B cell (primary cell): ENCODE measurements around the gene ORAI2. TPM values are rescaled to one million over a fixed set of nuclear protein-coding genes. Genes with fewer than 3 reads are reported as not detected.
"Not testable (repeated sequence)": the region's sequence is repeated elsewhere in the genome, so short reads cannot be mapped to it uniquely, and the experiment has no call there.

Experiments used
- ATAC-seq: fragments of 200-7000 bp; cut with Tn5 transposase; one replicate; pipeline ENCODE4 v1.10.0; 2021; ENCODE audit warnings: low read depth, mild to moderate bottlenecking, moderate number of reproducible peaks, moderate library complexity
- CTCF ChIA-PET: fragments of 350-600 bp; sonication (Branson Sonifier 250); formaldehyde crosslinking; loops from one replicate; lab custom pipeline; 2021; ENCODE audit warnings: antibody characterized with exemption, inconsistent platforms; lab: Charles Lee
- POLR2A ChIA-PET: fragments of 350-600 bp; sonication (Branson Sonifier 250); formaldehyde crosslinking; loops from one replicate; lab custom pipeline; 2021; ENCODE audit warnings: antibody characterized with exemption; lab: Charles Lee
- DNase-seq: peaks from one replicate; pipeline ENCODE4 v3.0.0; 2013
- H2AFZ ChIP-seq: 2 replicates; pipeline ENCODE4 v1.6.1; 2012; ENCODE audit warnings: mild to moderate bottlenecking, low read depth, low read length; ENCODE audit not compliant: insufficient read depth, poor library complexity, severe bottlenecking
- H3K27ac ChIP-seq, 2 donors: 1 replicate in 1 of 2; 2 replicates in 1 of 2; pipeline ENCODE4 v1.5.1; 2012 to 2013; ENCODE audit warnings: low read length in 2 of 2, mild to moderate bottlenecking in 2 of 2, moderate library complexity in 1 of 2
- H3K27me3 ChIP-seq, 4 experiments: fragments of 200-600 bp in 1 of 4; sonication (generic) in 1 of 4; replicated peaks in 1 of 4; 1 replicate in 2 of 4; 2 replicates in 2 of 4; pipeline versions ENCODE4 v1.6.1 to v1.7.0; 2013 to 2016; ENCODE audit warnings: low read length in 3 of 4, mild to moderate bottlenecking in 2 of 4, mixed read lengths in 1 of 4, moderate library complexity in 1 of 4; ENCODE audit not compliant: insufficient read depth in 4 of 4, control insufficient read depth in 3 of 4; ENCODE audit errors: control extremely low read depth in 1 of 4
- H3K36me3 ChIP-seq, 2 experiments: replicated peaks in 1 of 2; 1 replicate in 1 of 2; 2 replicates in 1 of 2; pipeline versions ENCODE4 v1.6.1 to v1.7.1; 2013; ENCODE audit warnings: low read length in 1 of 2; ENCODE audit not compliant: insufficient read depth in 2 of 2, control insufficient read depth in 1 of 2; ENCODE audit errors: control extremely low read depth in 1 of 2, extremely low read depth in 1 of 2
- H3K4me1 ChIP-seq, 2 donors: fragments of 200-600 bp in 1 of 2; sonication (generic) in 1 of 2; 1 replicate in 1 of 2; 2 replicates in 1 of 2; pipeline versions ENCODE4 v1.5.1 to v1.6.1; 2013 to 2017; ENCODE audit warnings: low read length in 2 of 2; ENCODE audit not compliant: control insufficient read depth in 2 of 2, insufficient read depth in 2 of 2
- H3K4me2 ChIP-seq: replicated peaks from 2 replicates; pipeline ENCODE3; 2012; ENCODE audit warnings: mild to moderate bottlenecking, low read depth, low read length; ENCODE audit not compliant: poor library complexity, severe bottlenecking
- H3K4me3 ChIP-seq, 5 experiments: fragments of 200-600 bp in 1 of 5; sonication (generic) in 1 of 5; 1 replicate in 3 of 5; 2 replicates in 2 of 5; pipeline versions ENCODE4 v1.5.1 to v1.7.0; 2011 to 2016; ENCODE audit warnings: low read length in 4 of 5, mild to moderate bottlenecking in 4 of 5, low read depth in 2 of 5, control low read depth in 1 of 5, moderate library complexity in 1 of 5; ENCODE audit not compliant: insufficient read depth in 1 of 5; ENCODE audit errors: control extremely low read depth in 1 of 5, extremely low read depth in 1 of 5
- H3K79me2 ChIP-seq: fragments of 200-600 bp; sonication (generic); one replicate; pipeline ENCODE4 v1.6.0; 2016; ENCODE audit warnings: low read length; ENCODE audit not compliant: control insufficient read depth, insufficient read depth
- H3K9ac ChIP-seq: fragments of 200-600 bp; sonication (generic); 2 replicates; pipeline ENCODE4 v1.6.1; 2017; ENCODE audit warnings: mild to moderate bottlenecking, low read length, moderate library complexity
- H3K9me3 ChIP-seq, 3 donors: one replicate each; pipeline versions ENCODE4 v1.6.1 to v1.7.1; 2013; ENCODE audit warnings: low read length in 2 of 3; ENCODE audit not compliant: control insufficient read depth in 2 of 3, insufficient read depth in 1 of 3; ENCODE audit errors: control extremely low read depth in 1 of 3
- H4K20me1 ChIP-seq: 2 replicates; pipeline ENCODE4 v1.6.0; 2012; ENCODE audit warnings: mild to moderate bottlenecking, low read length; ENCODE audit not compliant: insufficient read depth, control insufficient read depth, poor library complexity, severe bottlenecking
- H3K27ac Mint-ChIP-seq: one replicate; pipeline ENCODE4 v1.8.0; 2021; ENCODE audit warnings: mixed read lengths
- H3K27me3 Mint-ChIP-seq: one replicate; pipeline ENCODE4 v1.8.0; 2021; ENCODE audit warnings: mixed read lengths
- H3K4me1 Mint-ChIP-seq: one replicate; pipeline ENCODE4 v1.8.0; 2021; ENCODE audit warnings: mixed read lengths
- H3K4me3 Mint-ChIP-seq: one replicate; pipeline ENCODE4 v1.8.0; 2021; ENCODE audit warnings: mixed read lengths
- H3K9me3 Mint-ChIP-seq: one replicate; pipeline ENCODE4 v1.8.0; 2022; ENCODE audit warnings: mixed read lengths; ENCODE audit not compliant: insufficient read depth
- WGBS: methylation state at CpG from one replicate; pipeline ENCODE4 v1.1.5; 2013; ENCODE audit warnings: missing lambda C conversion rate; ENCODE audit not compliant: insufficient coverage; 5-methylcytosine and 5-hydroxymethylcytosine counted together
- intact Hi-C: fragments of 100-400 bp; cut with micrococcal nuclease; formaldehyde crosslinking; loops from one replicate; pipeline ENCODE4 v1.10.0; 2022
- polyA plus RNA-seq: library from polyadenylated mRNA; depleted of rRNA; stranded (reverse); fragments of >200 nt; gene quantifications from 2 replicates; pipeline ENCODE4 v1.2.3, GENCODE V29; 2012
- total RNA-seq, 2 donors: library from RNA; stranded (reverse); fragments of 120-200 nt in 1 of 2; gene quantifications; 1 replicate in 1 of 2; 2 replicates in 1 of 2; pipeline versions ENCODE4 v1.2.3 to v1.2.4, GENCODE V29; 2013 to 2022

Gene ORAI2
- total and polyA plus RNA-seq, 2 donors (not counting 1 experiment from before 2014, with no cell fraction given), result 177 to 450 TPM

DNA sequence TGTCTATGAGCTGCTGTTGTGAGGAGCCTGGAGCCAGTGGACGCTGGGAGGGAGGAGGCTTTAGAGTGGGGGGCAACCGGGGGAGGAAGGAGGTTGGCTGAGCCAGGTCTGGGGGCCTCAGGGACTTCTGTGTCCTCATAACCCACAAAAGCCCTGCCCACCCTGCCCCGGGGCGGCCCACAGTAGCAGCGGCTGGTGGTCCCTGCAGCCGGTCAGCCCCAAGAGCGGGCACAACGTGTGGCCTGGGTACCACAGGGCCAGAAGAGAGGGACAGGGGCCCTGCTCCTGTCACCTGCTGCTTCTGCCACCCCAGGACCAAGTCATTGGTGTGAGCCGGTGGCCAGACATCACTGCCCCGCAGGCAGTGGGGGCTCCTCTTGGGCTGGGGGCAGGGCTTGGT, 48.6 kb downstream of the ORAI2 start:
- POLR2A ChIA-PET, H3K27me3 Mint-ChIP-seq, H3K4me3 ChIP-seq, H3K9me3 ChIP-seq, H3K9ac ChIP-seq, H3K4me3 Mint-ChIP-seq, H3K36me3 ChIP-seq, H4K20me1 ChIP-seq, H3K27ac ChIP-seq, DNase-seq, H3K4me2 ChIP-seq, CTCF ChIA-PET, H3K4me1 ChIP-seq, H3K27ac Mint-ChIP-seq, H2AFZ ChIP-seq, H3K27me3 ChIP-seq, H3K79me2 ChIP-seq, ATAC-seq, H3K4me1 Mint-ChIP-seq, intact Hi-C loops, H3K9me3 Mint-ChIP-seq: not testable (repeated sequence)
- WGBS, result no CpG with 5 or more reads among the region's 10 CpGs

DNA sequence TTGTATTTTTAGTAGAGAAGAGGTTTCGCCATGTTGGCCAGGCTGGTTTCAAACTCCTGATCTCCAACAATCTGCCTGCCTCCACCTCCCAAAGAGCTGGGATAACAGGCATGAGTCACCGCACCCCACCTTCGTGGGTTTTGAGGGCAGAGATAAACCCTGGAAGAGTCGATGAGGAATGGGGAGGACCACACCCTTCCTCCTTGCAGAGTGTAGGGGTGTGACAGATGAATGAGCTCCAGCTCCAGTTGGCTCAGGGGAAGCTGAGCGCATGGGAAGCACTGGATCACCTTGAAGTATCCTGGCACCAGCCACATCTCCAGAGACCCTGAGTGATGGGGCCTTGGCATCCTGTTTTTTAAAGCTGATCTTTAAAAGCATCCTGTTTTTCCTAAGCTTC, 50.9 kb downstream of the ORAI2 start:
- H2AFZ ChIP-seq, H3K27ac ChIP-seq, H3K79me2 ChIP-seq, H3K9me3 Mint-ChIP-seq, H3K4me1 ChIP-seq, H3K4me2 ChIP-seq, POLR2A ChIA-PET, H3K27me3 ChIP-seq, H4K20me1 ChIP-seq, H3K4me1 Mint-ChIP-seq, H3K27ac Mint-ChIP-seq, CTCF ChIA-PET, H3K36me3 ChIP-seq, H3K27me3 Mint-ChIP-seq, H3K4me3 Mint-ChIP-seq, H3K9me3 ChIP-seq, DNase-seq, ATAC-seq, H3K4me3 ChIP-seq, H3K9ac ChIP-seq, intact Hi-C loops: not testable (repeated sequence)
- WGBS, result no CpG with 5 or more reads among the region's 5 CpGs

DNA sequence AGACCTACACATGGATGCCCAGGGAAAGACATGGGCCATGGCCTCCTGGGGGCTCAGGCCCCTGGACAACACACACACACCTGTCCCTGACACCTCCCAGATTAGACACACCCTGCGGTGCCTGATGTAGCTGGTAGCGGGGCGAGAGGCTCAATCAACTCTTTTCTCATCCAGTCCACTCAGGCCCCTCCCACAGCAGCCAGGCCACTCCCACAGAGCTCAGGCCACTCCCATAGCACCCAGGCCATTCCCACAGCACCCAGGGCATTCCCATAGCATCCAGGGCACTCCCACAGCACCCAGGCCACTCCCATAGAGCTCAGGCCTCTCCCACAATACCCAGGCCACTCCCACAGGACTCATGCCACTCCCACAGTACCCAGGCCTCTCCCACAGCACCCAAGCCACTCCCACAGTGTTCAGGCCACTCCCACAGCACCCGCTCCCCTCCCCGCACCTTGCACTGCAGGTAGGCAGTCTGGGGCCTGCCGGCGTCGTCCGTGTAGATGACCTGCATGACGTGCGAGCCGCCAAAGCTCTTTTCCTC, 57.2 kb downstream of the ORAI2 start:
- not testable (repeated sequence) for DNase-seq

DNA sequence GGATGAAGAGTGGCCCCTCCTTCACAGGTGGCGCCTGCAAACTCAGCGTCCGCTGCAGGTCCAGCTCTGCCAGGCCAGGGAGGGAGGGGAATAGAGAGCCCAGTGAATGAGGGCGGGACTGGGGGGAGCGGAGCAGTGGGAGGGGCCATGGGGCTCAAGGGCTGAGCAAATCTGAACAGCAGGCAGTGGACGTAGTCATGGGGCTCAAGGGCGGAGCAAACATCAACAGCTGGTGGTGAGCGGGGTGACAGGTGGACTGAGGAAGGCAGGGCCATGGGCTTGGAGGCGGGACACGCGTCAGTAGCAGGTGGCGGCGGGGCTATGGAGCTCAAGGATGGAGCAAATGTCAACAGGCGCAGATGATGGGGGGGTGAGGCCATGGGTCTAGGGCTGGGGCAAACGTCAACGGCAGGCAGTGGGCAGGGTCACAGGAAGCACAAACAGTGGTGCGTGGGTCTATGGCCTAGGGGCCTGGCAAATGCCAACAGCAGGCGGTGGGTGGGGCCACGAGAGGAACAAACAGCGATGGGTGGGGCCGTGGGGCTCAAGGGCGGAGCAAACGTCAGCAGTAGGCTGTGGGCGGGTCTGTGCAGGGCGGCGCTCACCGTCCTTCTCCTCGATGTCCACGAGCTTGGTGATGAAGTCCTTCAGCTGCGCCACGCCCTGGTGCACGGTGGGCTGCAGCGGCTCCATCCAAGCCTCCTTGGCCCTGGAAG, 60.0 kb downstream of the ORAI2 start:
- not testable (repeated sequence) for H3K4me3 Mint-ChIP-seq

More for the DNA sequence above, 57.2 kb downstream of the ORAI2 start:
- H3K9me3 Mint-ChIP-seq, POLR2A ChIA-PET, H3K27me3 ChIP-seq, H4K20me1 ChIP-seq, H3K27me3 Mint-ChIP-seq, H3K9ac ChIP-seq, H3K27ac Mint-ChIP-seq, H3K4me3 Mint-ChIP-seq, H2AFZ ChIP-seq, H3K4me2 ChIP-seq, H3K79me2 ChIP-seq, CTCF ChIA-PET, H3K9me3 ChIP-seq, H3K27ac ChIP-seq, H3K4me3 ChIP-seq, H3K4me1 Mint-ChIP-seq, intact Hi-C loops, H3K4me1 ChIP-seq, H3K36me3 ChIP-seq: not testable (repeated sequence)
- no CpG with 5 or more reads among the region's 12 CpGs for WGBS
- peak; percentile 31 for ATAC-seq

More for the DNA sequence above, 60.0 kb downstream of the ORAI2 start:
- H3K9ac ChIP-seq, H3K4me1 ChIP-seq, H3K4me1 Mint-ChIP-seq, H3K27ac Mint-ChIP-seq, H3K36me3 ChIP-seq, H3K4me2 ChIP-seq, POLR2A ChIA-PET, H3K9me3 Mint-ChIP-seq, H3K27ac ChIP-seq, DNase-seq, H3K4me3 ChIP-seq, H3K79me2 ChIP-seq, H3K9me3 ChIP-seq, CTCF ChIA-PET, H2AFZ ChIP-seq, H3K27me3 ChIP-seq, H3K27me3 Mint-ChIP-seq, H4K20me1 ChIP-seq, intact Hi-C loops: not testable (repeated sequence)
- WGBS, result no CpG with 5 or more reads among the region's 33 CpGs
- peak; percentile 60 for ATAC-seq
